CD1c-positive myeloid dendritic cell (primary cell): ENCODE results near the gene SLC25A11.

ENCODE experiments used
- DNase-seq: peaks from one replicate; pipeline ENCODE4 v3.0.0-alpha.2; 2016; ENCODE audit errors: extremely low spot score

SLC25A11 gene

DNA sequence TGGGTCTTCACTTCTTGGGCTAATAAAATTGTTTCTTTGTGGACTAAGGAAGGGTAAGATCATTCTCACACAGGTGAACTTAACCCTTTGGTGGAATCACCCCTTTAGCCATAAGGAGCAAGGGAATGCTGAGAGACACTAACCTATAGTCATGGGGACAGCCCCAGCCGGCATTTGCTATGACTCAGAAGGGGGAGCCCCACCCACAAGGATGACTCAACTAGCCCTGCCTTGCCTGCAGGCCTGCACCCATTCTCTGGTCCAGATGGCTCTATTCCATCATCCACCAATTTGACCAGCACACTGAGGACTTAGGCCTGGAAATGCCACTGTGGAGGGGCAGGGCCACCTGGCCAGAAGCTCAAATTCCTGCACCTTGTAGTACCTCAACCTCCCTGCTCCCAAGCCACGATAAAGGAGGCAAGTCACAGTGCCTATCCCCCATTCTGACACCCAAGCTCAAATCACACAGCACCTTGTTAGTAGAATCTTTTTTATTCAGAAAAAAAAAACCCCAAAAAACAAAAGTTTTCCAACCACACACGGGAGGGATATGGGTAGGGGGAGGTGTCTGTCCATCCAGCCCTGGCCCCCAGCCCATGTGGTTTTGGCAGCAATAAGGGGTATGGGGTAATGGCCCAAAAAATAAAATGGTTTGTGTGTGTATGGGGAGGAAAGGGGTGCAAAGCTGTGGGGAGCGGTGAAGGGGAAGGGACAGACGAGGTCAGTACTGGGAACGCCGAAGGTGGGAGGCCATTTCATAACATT, 5.5 kb upstream of the SLC25A11 start:
- DNase-seq: peak; percentile 82

GRCh38 chr17:4944554-4945175, 4.8 kb upstream of the SLC25A11 start:
- DNase-seq: no peak

- peak; percentile 49 for DNase-seq
Observed at GRCh38 chr17:4944163-4944553, 4.3 kb upstream of the SLC25A11 start.

- no peak for DNase-seq
Observed at GRCh38 chr17:4942760-4943508, 3.1 kb upstream of the SLC25A11 start.

GRCh38 chr17:4941319-4941610, 1.4 kb upstream of the SLC25A11 start:
- no peak for DNase-seq

DNA sequence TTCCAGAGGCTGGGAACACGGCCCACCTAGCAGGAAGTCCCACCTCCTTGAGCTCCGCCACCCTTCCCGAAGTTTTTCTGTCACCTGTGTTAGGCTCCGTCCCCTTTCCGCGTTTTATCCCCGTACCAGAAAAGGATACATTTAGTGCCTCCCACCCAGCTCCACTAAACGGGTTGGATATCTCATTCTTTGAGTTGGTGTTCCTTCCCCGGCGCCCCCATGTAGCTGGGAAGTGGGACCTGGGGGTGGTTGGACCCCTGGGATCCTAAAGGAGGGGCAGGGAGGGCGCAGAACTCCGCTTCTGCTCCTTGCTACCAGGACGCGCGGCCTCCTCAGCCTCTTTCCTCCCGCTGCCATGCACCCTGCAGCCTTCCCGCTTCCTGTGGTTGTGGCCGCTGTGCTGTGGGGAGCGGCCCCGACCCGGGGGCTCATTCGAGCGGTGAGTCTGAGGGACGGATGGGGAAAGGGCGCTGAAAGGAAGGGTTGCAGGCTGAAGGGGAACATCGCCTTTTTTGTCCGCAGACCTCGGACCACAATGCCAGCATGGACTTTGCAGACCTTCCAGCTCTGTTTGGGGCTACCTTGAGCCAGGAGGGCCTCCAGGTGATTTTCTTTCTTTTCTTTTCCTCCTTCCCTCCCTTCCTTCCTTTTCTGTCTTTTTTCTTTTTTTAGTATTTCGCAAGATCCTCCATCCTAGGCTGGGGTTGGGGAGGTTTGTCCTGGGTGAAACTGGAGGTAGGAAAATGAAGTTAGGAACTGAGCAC, 891 bp upstream of the SLC25A11 start:
- no peak for DNase-seq

DNA sequence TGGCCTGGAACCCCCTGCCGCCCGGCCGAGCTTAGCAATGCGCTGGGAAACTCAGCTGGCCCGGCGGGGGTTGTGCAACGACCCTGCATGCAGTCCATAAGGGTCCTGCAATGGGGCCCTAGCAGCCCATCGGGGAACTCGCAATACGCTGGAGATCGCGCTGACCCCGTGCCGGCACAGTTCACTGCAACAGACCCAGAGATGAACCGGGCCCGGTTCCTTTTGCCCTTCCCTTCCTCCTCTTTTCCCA, 375 bp downstream of the SLC25A11 start:
- no peak for DNase-seq

GRCh38 chr17:4938688-4939545, 929 bp downstream of the SLC25A11 start:
- DNase-seq: no peak

DNA sequence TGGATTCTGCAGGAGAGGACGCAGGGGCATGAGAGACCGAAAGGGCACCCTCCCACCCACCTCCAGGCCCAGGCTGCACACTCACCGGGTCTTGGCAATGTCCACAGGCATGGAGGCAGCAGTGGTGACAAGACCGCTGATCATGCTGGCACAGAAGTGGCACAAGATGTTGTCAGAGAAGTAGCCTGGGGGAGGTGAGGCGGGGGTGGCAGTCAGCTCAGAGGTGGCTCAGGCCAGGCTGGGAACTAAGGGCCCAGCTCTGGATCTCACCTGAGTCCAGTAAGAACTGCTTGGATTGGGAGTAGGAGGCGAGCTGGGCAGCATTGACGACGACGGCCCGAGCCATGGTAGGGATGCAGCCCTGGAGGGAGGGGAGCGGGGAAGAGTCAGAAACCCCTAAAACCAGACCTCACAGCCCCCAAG, 1.8 kb downstream of the SLC25A11 start:
- DNase-seq: no peak

- no peak for DNase-seq
Observed at GRCh38 chr17:4937553-4937952, 2.3 kb downstream of the SLC25A11 start.

DNA sequence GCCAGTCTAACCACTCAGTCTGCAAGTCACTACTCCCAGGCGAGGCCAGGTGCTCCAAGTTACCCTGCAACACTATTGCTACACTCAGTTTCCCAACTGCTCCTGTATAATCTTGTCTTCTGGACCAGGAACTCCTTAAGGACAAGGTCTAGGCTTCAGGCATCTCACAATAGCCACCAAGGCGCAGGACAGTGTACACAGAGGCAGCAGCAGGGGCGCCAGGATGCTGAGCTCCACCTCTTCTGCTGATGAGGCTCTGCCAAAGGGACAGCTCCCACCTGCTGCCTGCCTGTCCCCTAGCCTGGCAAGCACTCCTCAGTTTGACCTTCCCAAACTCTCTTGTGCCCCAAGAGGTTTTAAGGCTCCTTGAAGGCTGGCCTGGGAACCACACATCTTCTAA, 3.4 kb downstream of the SLC25A11 start:
- no peak for DNase-seq

GRCh38 chr17:4935650-4936049, 4.2 kb downstream of the SLC25A11 start:
- no peak for DNase-seq

GRCh38 chr17:4934173-4934979, 5.5 kb downstream of the SLC25A11 start:
- DNase-seq: peak; percentile 49

GRCh38 chr17:4933646-4934045, 6.2 kb downstream of the SLC25A11 start:
- no peak for DNase-seq

DNA sequence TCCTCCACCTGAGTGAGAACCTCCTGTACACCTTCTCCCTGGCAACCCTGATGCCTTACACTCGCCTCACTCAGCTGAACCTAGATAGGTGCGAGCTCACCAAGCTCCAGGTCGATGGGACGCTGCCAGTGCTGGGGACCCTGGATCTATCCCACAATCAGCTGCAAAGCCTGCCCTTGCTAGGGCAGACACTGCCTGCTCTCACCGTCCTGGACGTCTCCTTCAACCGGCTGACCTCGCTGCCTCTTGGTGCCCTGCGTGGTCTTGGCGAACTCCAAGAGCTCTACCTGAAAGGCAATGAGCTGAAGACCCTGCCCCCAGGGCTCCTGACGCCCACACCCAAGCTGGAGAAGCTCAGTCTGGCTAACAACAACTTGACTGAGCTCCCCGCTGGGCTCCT, 7.1 kb downstream of the SLC25A11 start:
- no peak for DNase-seq

DNA sequence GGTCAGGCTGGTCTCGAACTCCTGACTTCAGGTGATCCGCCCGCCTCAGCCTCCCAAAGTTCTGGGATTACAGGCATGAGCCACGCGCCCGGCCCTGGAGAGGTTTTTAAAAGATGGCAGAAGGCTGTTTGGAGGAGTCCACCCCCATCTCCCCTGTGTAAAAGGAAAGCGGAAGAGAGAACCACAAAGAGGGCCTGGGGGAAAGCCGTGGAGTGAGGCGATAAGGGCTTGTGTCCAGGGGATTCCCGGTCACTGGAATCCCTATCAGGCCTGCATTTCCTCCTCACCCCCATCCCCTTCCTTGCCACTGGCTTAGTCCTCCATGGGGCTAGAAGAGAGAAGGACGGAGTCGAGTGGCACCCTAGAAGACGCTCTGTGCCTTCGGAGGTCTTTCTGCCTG, 7.9 kb downstream of the SLC25A11 start, which contains the start of gene GP1BA:
Gene GP1BA, plus strand, starts transcription at position 315 of the 400 bp plus-strand sequence. CDS start 328 bp downstream, outside the sequence.
- DNase-seq: peak; percentile 32

DNA sequence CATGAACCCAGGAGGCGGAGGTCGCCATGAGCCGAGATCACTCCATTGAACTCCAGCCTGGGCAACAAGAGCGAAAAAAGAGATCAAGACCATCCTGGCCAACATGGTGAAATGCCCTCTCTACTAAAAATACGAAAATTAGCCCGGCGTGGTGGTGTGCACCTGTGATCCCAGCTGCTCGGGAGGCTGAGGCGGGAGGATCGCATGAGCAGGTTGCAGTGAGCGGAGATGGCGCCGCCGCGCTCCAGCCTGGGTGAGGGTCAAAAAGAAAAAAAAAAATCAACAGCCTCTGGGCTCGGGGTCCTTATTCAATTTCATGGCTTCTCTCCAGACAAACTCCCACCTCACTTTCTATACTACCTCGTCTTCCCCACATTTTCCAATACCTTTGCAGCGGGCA, 11.0 kb downstream of the SLC25A11 start:
- no peak for DNase-seq

DNA sequence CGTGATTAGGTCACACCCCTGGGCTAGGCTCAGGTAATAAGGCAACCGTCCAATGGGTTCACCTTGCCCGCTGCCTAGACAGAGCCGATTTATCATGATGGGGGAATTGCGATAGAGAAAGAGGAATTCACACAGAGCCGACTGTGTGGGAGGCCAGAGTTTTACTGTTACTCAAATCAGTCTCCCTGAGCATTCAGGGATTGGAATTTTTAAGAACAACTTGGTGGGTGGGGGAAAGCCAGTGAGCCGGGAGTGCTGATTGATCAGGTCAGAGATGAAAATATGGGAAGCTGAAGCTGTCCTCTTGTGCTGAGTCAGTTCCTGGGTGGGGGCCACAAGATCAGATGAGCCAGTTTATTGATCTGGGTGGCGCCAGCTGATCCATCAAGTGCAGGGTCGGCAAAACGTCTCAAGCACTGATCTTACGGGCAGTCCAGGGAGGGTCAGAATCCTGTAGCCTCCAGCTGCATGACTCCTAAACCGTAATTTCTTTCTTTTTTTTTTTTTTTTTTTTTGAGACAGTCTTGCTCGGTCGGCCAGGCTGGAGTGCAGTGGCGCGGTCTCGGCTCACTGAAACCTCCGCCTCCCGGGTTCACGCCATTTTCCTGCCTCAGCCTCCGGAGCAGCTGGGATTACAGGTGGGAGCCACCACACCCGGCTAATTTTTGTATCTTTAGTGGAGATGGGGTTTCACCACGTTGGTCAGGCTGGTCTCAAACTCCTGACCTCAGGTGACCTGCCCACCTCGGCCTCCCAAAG, 13.1 kb downstream of the SLC25A11 start:
- peak; percentile 33 for DNase-seq

DNA sequence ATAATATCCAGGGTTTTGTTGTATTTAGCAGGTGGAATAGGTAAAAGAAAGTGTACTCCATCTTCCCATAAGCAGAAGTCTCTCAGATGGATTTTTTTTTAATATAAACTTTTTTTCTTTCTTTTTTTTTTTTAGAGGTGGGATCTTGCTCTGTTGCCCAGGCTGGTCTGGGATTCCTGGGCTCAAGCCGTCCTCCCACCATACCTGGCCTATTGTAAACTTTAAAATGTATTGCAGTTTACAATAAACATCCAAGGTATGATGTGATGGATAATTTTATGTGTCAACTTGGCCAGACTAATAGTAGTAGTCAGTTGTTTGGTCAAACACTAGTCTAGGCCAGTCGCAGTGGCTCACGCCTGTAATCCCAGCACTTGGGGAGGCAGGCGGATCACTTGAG, 18.5 kb downstream of the SLC25A11 start:
- DNase-seq: no peak
